Tongue (tissue), 2 donors: Measurements from ENCODE around the gene KRR1. TPM values are rescaled to one million over a fixed set of nuclear protein-coding genes. Genes with fewer than 3 reads are reported as not detected.

Experiments
- DNase-seq: peaks from one replicate; pipeline ENCODE4 v3.0.0-alpha.2; 2015
- total RNA-seq: library from RNA; depleted of rRNA; stranded (reverse); fragments of >200 nt; gene quantifications from one replicate; pipeline ENCODE4 v1.2.3, GENCODE V29; 2014

The KRR1 gene
- total RNA-seq, result 78.9 TPM

DNA sequence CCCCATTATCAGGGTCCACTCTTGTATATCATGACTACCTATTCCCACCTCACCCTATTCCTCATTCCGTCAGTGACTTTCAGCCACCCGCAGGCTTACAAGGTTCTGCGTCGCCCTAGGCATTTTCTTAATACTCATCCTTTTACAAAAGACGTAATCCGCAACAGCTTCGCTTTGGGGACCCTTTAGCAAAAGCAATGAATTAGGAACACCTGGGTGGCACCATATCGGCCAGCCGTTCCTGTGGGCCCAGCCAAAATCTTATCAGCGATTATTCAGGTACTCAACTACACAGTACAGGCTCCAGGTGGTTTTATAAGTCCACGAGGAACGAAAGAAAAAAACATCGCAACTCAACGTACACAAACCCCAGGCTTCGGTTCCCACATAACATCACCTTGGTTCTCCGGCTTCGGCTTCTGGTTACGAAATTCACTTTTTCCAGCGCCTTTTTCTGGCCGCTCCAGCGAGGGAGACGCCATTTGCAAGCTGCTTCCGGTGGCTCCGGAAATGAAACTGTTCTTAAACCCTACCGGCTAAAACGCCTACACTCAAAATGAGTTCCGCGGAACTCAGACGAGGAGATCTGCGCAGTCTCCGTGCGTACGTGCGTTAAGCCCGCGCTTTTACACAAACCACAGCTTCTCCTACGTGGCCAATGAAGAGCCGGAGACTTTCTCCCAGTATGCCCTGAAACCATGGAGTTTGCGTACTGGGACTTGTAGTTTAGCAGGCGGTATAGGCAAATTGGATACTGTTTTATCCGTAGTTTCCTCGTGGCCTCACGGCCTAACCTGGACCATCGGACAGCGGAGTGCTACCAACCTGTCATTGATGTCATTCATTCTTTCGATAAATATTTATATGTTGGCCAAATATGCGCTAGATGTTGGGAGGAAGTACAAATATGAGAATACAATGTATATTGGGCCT lies at the start of gene KRR1:
TSS of gene KRR1 (minus strand) at position 494 of the 933 bp plus-strand sequence. CDS start at position 482, 12 bp downstream.
- peak; percentile 99 for DNase-seq

DNA sequence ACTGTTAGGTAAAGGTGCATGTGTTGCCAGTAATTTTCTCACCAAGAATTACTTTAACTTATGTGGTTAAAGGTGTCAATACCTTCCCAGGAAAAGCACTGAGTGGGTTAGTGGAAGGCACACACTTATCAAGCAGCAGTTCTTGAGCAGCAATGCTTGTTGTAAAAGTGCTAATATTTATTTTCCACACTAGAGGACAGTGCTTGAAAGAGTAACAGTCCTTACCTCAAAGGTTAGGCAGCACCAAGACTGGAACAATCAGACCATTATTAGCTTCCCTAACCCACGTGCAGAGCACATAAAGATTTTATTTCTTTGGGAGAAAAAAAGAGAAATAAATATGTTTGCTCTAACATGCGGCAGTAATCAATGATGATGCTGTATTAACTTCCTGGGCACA lies 48.8 kb upstream of the KRR1 start:
- DNase-seq, result peak; percentile 60

DNA sequence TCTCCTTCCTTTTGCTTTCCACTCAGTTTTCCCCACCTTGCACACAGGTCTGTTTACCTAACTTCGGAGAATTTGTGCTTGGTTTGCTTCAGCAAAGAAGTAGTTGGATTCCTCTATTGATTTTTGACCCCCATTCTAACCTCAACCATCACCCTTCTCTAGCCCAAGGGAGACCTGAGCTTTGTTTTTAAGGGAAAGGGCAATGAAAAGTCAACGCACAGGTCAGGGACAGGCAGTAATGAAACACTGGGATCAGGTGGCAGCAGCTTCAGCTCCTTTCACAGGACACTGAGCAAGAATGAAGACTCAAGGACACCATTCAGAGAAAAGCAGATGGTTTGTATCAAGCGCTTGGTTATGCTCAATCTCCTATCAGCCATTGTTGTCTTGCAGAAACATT lies 46.9 kb upstream of the KRR1 start:
- no peak for DNase-seq

DNA sequence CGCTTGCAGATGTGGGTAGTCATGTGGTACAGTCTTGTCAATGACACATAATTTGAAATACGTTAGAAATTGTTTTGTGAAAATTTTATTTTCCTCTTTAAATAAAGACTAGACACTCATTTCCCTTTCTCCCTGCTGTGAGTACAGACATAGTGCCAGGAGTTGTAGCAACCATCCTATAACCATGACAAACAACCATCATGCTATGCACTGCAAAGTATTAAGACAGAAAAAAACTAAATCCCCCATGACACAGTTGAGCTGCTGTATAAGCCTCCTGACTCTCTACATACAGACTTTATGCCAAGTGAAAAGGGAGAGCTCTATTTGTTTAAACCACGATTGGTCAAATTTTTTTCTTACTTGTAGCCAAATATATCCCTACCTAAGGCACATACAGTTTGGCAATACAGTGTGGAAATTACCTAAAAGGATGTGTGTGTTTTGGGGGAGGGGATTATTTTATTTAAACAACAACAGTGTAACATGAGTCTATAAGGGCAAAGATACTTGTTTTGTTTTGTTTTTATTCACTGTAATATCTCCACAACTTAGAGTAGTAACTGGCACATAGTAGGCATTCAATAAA lies 45.0 kb upstream of the KRR1 start:
- peak; percentile 86 for DNase-seq

DNA sequence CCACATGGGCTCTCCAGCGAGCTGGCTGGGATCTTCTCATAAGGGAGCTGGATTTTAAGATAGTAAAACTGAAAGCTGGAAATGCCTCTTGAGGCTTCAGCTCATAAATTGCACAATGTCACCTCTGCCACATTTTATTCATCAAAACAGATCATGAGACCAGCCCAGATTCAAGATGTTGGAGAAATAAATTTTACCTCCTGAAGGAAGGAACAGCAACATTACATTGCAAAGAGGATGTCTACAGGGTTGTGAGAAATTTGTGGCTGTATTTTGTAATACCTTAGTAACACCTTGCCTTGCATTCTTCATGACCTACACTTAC lies 43.1 kb upstream of the KRR1 start:
- no peak for DNase-seq

GRCh38 chr12:75553836-75554555 lies 42.6 kb upstream of the KRR1 start:
- no peak for DNase-seq

DNA sequence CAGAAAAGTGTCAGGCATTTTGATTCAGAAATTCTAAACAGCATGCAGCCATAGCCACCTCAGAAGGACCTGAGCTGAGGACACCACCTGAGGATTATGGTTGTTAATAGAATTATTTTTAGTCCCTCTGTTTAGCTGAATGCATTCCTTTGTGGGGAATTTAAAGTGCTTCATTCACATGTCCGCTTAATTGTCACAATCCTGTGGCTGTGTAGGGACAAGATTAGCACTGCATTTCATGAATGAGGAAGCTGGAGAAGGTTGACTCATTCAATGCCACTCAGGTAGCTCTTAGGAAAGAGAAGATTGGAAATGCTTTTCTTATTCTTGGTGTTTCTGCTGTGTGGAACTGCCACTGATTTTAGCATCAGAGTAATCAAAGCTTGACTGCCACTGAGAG lies 42.0 kb upstream of the KRR1 start:
- DNase-seq, result no peak

DNA sequence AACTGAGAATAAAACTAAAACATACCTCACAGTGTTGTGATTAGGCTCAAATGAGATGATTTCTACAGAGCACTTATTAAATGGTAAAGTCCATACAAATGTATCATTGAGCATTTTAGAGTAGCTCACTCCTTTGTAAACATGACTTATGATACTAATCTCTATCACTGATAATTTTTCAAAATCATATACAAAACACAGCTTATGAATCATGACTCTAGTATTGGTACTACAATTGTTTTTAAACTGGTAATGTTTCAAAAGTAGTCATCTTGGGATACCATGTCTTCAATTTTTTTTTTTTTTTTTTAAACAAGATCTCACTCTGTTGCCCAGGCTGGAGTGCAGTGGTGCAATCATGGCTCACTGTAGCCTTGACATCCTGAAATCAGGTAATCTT lies 40.1 kb upstream of the KRR1 start:
- DNase-seq, result no peak

DNA sequence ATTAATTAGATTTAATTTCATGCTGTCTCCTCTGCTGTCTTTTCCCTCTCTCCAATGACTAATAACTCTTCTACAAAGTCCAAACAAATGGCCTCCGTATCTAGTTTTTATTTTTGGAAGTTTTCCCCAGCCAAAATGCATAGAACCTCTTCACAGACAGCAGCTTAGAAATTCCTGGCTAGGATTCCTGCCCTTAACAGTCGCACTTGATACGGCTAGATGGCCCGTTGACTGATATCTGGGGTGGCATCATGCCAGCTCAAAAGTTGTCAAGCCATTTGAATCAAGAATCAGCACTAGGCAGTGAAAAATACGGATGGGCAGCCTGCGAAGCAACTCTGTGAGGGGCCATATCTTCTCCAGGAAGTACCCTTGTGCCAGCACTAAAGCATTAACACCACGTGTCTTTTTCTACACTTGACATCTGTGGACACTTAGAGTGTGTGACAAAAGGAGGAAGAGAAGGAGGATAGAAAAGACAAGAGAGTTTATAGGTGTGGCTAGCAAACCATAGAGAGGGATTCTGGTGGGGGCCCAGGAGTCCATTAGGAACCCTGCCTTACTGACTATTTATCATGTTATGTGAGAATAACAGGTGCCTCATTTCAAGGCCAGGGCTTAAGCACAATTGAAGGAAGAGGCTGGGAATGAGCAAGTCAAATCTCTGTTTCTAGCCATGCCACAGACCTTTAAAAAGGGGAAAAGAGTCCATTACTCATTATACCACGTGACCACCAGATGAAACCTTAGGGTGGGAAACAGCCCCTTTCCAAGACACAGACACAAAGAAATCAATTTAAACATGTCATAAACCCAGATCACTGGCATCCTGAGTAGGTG lies 39.2 kb upstream of the KRR1 start:
- DNase-seq, result peak; percentile 90

DNA sequence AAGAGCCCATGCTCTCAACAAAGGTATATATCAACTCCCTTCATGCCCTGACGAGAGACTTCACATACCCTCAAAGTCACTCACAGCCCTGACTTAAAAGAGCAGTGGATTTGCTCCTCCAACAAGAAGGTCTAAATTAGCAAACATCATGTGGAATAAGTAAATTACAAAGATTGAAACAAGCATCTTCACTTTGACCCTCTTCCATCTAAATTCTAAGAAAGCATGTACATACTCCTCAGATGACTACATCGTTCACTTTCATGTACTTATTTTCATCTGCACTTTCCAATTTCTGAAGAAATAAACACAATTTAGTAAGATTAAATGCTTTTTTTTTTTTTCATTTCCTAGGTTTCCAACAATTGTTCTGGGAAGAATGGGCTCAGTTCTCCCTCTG lies 38.6 kb upstream of the KRR1 start:
- DNase-seq, result no peak

DNA sequence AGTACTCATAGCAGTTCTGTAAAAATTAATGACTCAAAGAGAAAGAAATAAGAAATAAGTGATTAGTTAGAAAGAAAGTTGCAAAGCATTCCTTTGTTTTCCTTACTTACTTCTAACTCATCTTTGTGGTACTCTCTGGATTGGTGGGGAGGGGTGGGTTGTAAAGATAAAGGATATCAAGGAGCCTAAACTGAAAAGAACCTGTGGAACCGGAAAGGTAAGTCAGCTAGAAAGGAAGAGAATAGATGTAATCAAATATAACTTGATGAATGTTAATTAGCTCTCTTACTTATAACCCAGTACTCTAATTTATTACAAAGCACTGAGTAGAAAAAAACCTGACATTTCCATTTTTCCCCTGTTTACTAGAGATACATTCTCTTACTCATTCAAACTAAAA lies 37.5 kb upstream of the KRR1 start:
- no peak for DNase-seq

- peak; percentile 72 for DNase-seq
Observed at GRCh38 chr12:75545636-75546035, 34.2 kb upstream of the KRR1 start.

DNA sequence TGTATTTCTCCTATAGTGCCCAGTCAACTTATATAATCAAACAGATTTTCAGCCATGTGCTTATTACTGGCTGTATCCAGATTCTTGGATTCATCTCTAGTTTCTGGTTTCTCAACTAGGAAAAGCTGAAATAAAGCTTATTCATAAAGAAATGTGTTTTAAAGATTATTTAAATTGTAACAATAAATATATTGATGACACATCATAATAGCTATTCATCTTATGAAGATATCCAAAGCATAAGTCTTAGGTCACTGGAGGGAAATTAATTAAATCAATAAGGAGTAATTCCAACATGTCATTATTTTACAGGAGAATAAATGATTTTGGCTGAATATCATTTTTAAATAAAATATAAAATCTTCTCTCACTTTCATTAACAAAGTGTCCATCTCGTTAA lies 32.1 kb upstream of the KRR1 start:
- DNase-seq, result no peak

- DNase-seq, result no peak
Observed at GRCh38 chr12:75542942-75543341, 31.5 kb upstream of the KRR1 start.

- DNase-seq, result no peak
Observed at GRCh38 chr12:75539889-75540288, 28.5 kb upstream of the KRR1 start.

DNA sequence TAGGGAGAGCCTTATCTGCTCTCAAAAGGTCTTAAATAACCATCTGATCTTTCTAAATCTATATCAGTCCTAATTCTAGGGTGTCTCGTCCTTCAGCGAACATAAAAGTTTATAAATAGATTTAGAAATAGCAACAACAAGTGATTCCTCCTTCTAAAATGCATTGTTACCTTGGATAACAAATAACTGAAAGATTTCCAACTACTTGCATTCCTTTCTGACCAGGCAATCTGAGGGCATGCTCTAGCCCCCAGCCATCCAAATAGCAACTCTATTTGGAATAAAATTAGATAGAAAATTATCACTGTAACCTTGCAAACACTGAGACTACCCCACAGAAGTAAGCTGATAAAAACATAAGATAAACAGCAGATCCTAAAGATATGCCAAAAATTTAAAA lies 21.8 kb upstream of the KRR1 start:
- DNase-seq, result no peak

DNA sequence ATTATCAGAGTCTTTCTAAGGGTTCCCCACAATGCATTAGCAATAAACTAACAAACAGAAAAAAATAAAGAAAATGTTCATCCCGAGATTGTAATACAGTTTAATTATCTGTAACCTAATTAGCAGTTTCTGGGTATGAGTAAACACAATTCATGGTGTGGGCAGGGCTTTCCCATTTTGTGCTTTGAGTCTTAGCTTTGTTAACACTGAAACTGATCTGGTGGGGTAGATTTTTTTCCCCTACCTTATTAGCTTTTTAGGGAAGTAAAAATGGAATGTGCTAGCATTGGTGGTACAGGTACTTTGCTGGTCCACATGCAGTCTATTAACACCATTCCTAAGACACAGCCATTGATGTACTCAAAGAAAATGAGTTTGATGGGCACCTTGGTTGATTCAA lies 18.4 kb upstream of the KRR1 start:
- no peak for DNase-seq

DNA sequence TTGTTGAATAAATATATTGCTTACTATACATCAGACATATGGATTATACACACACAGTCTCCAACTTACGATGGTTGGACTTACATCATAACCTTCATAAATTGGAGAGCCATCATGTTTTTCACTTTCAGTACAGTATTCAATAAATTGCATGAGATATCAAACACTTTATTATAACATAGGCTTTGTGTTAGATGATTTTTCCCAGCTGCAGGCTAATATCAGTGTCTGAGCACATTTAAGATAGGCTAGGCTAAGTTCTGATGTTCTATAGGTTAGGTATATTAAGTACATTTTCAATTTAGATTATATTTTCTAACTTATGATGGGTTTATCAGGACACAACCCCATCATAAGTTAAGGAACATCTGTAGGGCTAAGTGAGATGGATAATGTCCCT lies 17.9 kb upstream of the KRR1 start:
- no peak for DNase-seq

GRCh38 chr12:75528692-75529091 lies 17.3 kb upstream of the KRR1 start:
- no peak for DNase-seq

DNA sequence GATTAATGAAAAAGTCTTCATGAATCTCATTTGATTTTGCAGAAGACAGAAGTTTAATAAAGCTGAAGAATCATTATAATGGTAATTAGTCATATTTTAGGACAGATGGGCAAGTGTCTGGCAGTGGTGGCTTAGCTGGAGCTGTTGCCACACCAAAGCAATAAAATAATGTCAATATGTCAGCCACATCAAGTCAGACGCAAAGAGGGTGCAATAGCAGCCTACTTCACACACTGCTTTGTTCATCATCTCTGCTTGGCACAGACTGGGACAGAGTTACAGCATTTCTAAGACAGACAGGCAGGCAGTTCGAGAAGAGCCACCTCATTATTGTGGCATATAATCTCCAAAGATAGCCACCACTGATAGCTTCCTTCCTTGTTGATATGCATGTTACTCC lies 16.9 kb upstream of the KRR1 start:
- no peak for DNase-seq

GRCh38 chr12:75526655-75527511 lies 15.5 kb upstream of the KRR1 start:
- DNase-seq, result peak; percentile 86
